HG02763 (cell line): ENCODE results near the gene JARID2.
A peak's percentile ranks its signal among the peaks of the same experiment; 100 is the strongest.
"Not testable (repeated sequence)": the region's sequence is repeated elsewhere in the genome, so short reads cannot be mapped to it uniquely, and the experiment has no call there.

Experiments
- ATAC-seq: cut with Tn5 transposase; IDR thresholded peaks from one replicate; pipeline ENCODE4 v1.9.1; 2021; ENCODE audit warnings: mild to moderate bottlenecking, moderate library complexity; ENCODE audit not compliant: unreplicated experiment

JARID2 gene

DNA sequence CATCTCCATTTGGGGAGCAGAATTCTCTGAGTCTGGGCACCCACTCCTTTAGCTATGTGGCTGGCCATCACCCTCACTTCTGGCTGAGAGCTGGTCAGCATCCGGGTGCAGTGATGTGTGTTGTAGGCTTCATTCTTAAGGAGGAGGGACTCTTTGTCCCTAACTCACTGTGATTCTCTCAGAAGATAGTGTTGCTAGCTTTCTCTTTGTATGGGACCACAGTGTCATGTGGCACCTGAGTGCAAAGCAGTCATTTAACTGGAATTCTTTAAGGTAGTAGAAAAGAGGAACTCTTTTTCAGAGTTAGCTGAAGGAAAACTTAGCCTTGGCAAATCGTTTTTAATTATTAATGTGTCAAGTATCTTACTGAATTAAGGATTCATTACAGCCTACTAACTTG, 165.9 kb downstream of the JARID2 start:
- no peak for ATAC-seq

DNA sequence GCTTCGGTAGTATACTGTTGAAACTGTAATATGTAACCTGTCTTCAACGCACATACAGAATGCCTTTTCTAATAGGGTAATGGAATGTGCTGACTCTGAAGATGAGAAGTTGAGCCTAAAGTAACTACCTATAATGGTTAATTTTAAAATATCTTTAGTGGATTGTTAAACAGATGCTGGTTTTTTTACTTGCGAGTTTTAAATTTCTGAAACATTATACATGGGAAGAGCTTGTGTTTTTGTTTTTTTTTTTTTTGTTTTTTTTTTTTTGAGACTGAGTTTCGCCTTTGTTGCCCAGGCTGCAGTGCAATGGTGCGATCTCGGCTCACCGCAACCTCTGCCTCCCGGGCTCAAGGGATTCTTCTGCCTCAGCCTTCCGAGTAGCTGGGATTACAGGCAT, 166.9 kb downstream of the JARID2 start:
- ATAC-seq, result no peak

DNA sequence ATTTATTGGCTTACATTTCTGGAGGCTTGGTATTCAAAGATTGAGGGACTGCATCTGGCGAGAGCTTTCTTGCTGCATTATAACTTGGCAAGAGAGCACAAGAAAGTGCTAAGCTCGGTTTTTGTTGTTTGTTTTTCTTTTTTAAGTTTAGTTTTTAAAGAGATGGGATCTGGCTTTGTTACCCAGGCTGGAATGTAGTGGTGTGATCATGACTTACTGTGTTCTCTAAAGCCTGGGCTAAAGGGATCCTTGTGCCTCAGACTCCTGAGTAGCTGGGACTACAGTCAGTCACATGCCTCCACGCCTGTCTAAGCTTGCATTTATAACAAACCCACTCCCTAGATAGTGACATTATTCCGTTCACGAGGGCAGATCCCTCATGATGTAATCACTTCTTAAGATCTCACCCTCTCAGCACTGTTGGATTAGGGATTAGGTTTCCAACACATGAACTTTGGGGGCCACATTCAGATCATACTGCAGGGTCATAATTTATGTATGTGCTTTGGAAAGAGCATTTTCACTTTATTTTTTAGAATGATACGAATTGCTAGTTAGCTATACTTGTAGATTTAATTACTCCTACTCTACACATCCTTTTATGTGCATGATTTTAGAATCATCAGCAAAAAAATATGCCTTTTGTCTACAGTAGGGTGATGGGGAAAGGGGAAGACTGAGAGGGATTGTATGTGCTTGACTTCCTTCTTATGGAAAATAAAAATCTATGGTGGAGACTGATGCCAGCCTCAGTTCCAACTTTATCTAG, 167.8 kb downstream of the JARID2 start:
- ATAC-seq, result no peak

DNA sequence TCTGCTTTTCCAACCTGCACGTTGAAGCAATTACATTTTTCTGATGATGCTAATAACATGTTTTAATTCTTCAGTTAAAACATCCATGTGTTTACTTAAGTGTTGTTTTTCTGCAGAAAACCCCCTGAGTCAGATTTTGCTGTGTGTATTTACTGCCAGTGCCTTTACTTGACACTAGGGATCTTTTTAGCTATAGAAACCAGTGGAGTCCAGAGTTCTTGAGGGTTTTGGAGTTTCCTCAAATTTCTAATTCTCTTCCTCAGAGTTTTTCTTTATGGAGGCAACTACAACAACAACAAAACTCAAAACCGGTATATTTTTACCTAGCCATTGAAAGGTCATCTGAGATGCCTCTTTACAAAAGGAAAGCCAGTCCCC, 168.4 kb downstream of the JARID2 start:
- no peak for ATAC-seq

DNA sequence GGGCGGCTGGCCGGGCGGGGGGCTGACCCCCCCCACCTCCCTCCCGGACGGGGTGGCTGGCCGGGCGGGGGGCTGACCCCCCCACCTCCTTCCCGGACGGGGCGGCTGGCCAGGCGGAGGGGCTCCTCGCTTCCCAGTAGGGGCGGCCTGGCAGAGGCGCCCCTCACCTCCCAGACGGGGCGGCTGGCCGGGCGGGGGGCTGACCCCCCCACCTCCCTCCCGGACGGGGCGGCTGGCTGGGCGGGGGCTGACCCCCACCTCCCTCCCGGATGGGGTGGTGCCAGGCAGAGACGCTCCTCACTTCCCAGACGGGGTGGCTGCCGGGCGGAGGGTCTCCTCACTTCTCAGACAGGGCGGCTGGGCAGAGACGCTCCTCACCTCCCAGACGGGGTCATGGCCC, 169.8 kb downstream of the JARID2 start:
- ATAC-seq, result not testable (repeated sequence)

DNA sequence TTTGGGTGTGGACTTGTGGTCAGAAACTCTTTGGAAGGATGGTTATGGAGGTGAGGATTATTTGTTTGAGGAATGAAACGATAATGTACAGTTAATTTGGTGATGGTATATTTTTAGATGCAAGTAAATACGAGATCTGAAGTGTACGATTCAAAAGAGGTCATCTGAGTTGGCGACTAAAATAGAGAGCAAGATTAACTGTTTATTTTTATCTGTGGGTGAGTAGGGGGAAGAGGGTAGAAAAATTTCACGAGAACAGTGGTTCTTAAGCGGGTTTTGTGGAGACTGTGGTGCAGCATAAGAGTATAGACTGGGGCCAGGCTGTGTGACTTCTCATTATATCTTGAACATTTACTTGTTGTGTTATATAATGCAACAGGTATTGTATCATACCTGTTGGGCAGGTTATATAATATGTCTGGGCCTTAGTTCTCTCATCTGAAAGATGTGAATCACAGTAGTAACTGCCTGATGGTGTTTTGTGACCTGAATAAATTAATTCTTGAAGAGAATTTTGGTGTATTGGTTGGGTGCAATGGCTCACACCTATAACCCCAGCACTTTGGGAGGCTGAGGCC, 171.2 kb downstream of the JARID2 start:
- no peak for ATAC-seq

DNA sequence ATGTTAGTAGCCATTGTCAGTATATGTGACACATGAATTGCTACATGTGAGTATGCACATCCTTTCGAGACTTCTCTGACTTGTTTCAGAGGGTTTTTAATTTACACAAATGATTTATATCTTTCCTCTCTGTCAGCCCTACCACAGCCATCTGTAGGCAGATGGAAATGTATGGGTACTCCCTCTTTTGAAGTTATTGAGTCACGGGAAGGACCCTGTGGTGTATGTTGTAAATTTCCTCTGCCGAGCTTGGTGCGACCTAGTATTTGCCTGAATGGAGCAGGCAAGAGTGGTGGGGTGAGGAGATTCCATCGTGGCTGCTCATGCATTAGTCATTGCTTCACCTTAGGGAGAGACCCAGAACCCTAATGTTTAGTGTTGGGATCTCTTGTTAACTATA, 171.9 kb downstream of the JARID2 start:
- no peak for ATAC-seq

DNA sequence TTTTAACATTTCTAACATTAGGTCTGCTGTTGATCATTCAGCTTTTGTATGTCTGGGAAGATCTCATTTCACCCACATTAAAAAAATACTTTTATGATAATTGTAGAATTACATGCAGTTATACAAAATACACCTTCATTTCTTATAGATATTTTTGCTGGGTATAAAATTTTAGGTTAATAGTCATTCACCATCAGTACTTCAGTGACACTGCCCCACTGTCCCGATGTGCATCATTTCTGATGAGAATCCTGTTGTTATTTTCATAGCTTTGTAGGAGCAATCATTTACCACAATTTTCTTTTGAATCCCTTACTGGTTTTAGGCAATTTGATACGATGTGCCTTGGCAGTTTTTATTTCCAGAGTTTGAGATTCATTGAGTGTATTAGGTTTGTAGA, 173.6 kb downstream of the JARID2 start:
- ATAC-seq, result no peak

DNA sequence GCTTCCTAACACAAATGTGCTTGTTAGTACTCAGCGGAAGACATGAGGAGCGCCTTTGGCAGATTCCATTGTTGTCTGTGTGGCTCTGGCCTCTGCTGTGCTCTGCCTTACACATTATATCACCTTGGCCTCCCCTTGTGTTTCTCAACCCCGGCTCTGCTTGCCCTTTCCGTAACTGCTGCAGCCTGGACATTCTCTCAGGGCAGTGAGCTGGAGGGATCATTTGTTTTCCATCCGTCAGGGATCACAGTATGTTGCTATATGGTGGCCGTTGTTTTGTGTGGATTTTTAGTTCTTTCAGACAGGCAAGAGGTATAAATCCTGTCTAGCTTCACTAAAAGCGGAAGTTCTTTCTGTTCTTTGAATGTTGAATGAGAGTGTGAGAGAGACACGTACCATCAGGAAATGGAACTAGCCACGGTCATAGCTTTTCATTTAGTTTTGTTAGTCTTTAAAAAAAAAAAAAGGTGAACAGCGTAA, 175.1 kb downstream of the JARID2 start:
- peak; percentile 75 for ATAC-seq

DNA sequence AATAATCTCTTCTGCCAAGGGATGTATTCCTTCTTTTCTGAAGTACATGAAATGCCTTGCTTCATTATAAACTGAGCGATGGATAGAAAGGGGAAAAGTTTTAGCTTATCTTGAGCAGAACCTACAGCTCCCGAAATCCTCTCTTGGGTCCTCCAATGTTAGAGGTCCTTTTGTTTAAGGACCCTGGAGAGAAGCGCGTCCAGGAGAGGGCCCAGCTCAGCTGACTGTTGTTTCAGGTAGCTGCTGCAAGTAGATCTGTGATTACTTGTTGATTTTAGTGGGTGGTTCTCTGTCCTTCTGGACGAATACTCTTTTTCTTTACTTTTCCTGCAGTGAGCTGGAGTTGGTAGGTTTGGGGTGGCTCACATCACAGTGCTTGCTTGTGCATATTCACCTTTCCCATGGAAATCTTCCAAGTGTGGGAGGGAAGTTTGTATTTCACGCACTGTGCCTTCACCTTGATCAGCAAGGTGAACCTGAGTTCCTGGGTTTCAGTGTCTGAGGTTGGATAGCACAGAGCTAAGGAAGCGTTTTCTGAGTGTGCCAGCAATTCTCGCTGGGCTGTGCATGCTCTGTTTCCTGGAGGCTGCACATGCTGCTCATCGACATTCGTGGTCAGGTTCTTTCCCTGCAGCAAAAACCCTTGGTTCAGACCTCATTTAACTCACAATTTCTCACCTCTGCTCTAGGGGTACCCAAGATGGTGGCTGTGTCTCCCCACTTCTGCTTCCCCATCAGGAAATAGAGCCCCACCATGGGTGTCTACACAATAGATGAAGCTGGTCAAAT, 176.3 kb downstream of the JARID2 start:
- peak; percentile 42 for ATAC-seq

DNA sequence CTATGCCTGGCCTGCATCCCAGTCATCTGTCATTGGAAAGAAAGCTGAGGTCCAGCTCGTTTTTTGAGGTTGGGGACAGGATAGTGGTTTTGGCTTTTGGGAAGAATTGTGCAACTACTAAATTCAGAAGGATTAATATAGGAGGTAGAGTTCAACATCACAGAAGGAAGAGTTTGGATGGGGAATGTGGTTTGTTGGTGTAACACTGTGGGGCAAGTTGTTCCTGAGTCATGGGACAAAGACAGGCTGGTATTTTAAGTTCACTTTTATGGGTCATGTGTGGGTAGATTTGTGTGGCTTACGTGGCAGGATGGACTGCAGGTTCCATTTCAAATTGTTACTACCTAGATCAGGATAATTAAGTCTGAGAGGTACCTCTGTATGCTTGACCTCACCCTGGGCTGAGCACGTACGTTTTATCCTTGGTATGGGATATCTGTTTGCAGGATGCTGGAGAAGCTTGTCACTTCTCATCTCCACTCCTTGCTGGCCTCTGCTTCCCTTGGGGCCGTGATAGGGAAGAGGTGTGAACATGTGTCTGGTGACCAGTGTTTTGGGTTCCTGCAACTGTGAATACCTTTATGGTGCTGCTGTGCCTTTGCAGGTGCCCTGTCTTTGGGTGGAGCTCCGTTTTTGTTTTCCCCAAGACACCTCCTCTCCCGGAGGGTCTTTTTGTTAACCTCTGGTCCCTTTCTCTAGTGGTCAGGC, 177.6 kb downstream of the JARID2 start:
- ATAC-seq, result no peak

DNA sequence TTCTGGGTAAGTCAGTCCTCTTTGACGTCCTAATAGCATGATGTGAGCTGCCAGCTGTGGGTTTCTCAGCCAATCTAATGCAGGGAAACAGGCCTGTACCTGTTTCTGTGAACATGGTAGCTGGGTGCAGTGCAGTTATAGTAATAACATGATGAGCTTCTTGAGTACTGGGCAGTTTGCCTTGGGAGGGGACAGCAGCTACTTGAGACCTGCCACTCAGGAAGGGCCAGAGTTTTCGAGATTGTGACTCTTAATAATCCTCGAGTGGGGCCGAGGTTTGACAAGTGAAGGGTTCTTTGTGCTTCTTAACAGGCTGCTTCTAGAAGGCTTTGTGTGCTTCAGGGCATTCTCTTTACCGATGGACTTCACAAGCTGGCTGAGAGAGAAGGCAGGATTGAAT, 180.1 kb downstream of the JARID2 start:
- no peak for ATAC-seq

DNA sequence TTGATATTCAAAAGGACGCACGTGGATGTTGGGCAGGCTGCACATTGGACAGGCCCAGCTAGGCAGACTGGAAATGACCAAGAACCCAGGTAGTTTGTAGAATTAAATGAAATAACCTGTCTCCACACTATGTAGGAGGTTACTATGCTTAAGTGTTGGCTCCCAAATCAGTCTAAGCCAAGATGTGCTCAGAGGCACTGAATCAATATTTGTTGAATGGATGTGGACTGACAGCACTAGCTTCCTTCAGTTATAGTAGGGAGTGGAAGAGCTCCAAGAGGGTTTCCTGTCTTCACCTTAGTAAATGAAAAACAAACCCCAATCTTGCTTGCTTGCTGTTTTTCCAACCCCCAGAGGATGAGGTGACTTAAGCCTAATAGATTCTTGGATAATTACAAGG, 180.5 kb downstream of the JARID2 start:
- no peak for ATAC-seq

DNA sequence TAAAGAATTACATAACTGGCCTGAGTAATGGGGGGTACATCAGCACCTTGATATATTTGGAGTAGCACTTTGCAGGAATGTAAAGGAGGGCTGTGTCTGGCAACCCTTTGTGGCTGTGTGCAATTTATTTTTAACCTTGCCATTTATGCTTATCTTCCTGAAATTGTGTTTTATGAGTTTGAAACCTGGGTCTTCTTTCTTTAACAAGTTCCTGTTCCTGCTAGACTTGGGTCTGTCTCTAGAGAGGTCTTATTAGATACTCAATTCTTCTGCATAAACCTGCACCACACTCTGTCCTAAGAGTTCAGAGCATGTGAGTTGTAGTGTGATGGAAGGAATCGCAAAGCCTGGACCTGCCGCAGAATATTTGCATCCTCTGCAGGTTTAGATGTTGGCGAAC, 181.0 kb downstream of the JARID2 start:
- ATAC-seq, result no peak

DNA sequence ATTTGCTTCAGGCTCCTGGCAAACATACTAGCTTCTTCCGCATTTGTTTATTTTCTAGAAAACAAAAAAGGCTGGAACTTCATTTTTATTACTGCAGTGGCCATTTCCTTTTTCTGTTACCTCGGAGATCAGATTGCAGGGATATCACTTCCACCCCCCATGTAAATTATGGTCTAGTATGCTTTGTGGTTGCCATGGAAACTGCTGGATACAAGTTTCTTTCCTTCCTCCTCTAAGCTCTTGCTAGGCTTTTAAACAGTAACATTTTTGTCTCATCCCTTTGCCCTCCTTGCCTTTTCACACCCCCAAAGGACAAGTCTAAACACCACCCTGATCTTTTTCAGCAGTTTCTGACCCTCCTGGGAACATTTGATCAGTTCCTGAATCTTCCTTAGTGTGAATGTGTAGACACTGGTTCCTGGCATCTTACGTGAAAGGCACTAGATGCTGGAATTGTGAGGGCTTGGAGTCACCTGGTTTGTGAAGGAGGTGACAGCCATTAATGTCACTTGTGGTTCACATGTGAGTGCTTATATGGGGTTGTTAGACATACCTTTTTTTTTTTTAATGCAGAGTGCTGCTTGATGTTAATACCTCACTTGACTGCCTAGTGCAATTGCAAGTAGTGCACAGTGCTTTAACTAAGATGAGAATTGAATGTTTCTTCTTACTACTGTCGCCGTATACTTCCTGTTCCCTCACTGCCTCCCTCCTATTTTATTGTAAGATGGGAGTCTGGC, 181.6 kb downstream of the JARID2 start:
- ATAC-seq, result no peak

DNA sequence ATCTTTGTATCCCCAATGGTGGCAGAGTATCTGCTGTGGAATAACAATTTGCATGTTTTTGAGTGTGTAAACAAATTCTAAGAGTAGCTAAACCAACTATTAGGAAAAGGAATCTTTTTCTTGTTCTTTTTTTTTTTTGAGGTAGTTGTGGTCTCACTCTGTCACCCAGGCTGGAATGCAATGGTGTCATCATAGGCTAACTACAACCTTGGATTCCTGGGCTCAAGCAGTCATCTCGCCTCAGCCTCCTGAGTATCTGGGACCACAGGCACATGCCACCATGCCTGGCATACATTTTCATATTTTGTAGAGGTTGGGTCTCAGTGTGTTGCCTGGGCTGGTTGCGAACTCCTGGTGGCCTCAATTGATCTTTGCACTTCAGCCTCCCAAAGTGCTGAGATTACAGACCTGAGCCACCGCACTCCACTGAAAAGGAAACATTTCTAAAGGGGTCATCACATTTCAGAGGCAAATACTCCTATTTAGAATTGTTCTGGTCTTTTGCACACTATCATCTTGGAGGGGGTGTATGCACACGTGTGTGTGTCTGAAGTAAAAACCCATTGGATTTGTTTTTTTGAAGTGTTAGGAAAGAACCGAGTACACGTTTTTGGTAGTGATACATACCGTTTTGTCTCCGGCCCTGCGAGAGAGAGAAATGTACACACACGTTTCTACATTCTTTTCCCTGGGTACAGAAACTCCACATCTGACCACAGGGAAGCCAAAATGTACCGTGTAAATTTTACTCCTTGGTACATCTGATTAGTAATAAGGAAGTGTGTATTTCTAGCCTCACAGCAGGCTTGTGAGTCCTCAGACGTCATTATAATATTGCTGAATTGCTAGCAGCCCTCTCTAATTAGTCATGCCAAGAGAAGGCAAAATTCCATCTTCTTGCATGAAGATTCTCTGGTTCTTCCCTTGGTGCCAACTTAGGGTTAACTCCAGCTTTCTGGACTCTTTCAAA, 183.6 kb downstream of the JARID2 start:
- ATAC-seq, result no peak

DNA sequence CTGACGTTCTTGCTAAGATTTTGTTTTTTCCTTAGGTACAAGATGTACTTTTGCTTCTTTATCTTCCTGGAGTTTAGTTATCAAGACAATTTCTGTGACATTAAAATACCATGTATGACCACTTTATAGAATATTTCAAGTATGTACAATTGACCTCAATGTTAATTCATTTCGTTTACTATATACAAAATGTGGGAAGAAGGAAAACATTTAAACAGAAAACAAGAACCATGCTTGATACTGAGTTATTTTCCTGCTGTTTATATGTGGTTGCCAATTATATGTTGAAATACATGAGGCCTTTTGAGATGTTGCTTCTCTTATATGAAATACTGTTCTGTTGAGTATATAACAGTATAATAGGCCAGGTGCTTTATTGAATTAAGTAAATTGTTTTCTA, 184.3 kb downstream of the JARID2 start:
- ATAC-seq, result no peak

DNA sequence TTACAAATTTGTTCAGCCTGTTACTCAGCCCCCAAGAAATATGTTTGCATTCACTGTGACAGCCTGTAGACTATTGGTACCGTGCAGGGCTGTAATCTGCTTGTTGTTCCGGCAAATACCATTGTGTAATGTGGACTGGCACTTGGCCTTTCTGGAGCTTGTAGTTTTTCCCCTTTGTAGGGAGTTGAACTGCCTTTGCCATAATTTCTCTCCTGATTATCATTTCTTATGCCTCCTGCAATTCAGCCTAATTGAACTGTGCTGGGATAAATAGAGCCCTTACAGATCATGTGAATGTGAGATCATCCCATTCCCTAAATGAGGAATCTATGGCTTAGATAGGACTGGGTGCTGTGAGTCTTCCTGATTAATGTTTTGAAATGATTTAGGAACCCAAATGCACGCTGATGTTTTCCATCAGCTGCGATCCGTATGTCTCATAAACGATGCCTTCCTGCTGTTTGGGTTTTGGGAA, 185.1 kb downstream of the JARID2 start:
- ATAC-seq, result no peak

DNA sequence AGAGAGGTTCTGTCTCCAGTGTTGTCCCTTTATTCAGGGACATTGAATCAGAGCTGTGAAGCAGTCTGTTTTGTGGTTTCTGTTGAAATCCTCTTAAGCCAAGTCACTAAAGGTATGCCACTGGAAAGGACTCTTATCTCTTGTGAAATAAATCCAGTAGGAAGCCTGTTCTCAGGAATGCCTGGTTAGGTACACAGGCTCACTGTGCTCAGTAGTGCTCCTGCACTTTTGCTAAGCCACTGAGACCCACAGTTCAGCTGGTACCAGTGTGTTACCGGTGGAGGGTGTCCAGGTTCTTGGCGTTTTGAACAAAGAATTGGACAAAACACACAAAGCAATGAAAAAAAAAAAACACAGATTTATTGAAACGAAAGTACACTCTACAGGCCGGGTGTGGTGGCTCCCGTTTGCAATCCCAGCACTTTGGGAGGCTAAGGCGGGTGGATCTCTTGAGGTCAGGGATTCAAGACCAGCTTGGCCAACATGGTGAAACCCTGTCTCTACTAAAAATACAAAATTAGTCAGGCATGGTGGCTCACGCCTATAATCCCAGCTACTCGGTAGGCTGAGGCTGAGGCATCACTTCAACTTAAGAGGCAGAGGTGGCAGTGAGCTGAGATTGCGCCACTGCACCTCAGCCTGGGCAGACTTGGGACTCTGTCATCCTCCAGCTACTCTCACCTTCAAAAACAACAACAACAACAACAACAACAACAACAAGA, 186.1 kb downstream of the JARID2 start:
- no peak for ATAC-seq
